ENCODE measurements around the gene CCDC8.
"Not testable (repeated sequence)": the region's sequence is repeated elsewhere in the genome, so short reads cannot be mapped to it uniquely, and the experiment has no call there.

Gene CCDC8

GRCh38 chr19:46381346-46381745 is 32.0 kb downstream of the CCDC8 start:
- DNase-seq, result no peak

GRCh38 chr19:46380690-46381089 is 32.7 kb downstream of the CCDC8 start:
- DNase-seq, result no peak

GRCh38 chr19:46378268-46378667 is 35.1 kb downstream of the CCDC8 start:
- DNase-seq, result no peak

GRCh38 chr19:46376241-46377153 is 36.9 kb downstream of the CCDC8 start:
- DNase-seq, result no peak

- not testable (repeated sequence) for DNase-seq
Measured at GRCh38 chr19:46375476-46376067, 37.8 kb downstream of the CCDC8 start.

GRCh38 chr19:46374536-46375475 is 38.6 kb downstream of the CCDC8 start:
- no peak for DNase-seq

GRCh38 chr19:46373491-46374359 is 39.6 kb downstream of the CCDC8 start:
- DNase-seq, result peak; percentile 99

GRCh38 chr19:46372901-46373490 is 40.4 kb downstream of the CCDC8 start:
- peak; percentile 82 for DNase-seq

GRCh38 chr19:46371371-46371901 is 41.9 kb downstream of the CCDC8 start:
- DNase-seq, result no peak

GRCh38 chr19:46369817-46370216 is 43.5 kb downstream of the CCDC8 start:
- DNase-seq, result no peak

- DNase-seq, result no peak
Measured at GRCh38 chr19:46368116-46368515, 45.2 kb downstream of the CCDC8 start.

- no peak for DNase-seq
Measured at GRCh38 chr19:46367426-46367825, 45.9 kb downstream of the CCDC8 start.

GRCh38 chr19:46366620-46367292 is 46.6 kb downstream of the CCDC8 start:
- DNase-seq, result peak; percentile 91

- DNase-seq, result no peak
Measured at GRCh38 chr19:46365561-46365960, 47.8 kb downstream of the CCDC8 start.

- no peak for DNase-seq
Measured at GRCh38 chr19:46364359-46364758, 49.0 kb downstream of the CCDC8 start.

- no peak for DNase-seq
Measured at GRCh38 chr19:46361915-46362314, 51.4 kb downstream of the CCDC8 start.

Data from NCI-H69 (cell line).